ENCODE results near the gene MISFA. TPM values are rescaled to one million over a fixed set of nuclear protein-coding genes. Genes with fewer than 3 reads are reported as not detected.
"Not testable (repeated sequence)": the region's sequence is repeated elsewhere in the genome, so short reads cannot be mapped to it uniquely, and the experiment has no call there.

The MISFA gene
- total RNA-seq, 1 donor from 2014 or later: 4.1 TPM

- Mint-ChIP-seq H3K36me3 (ENCODE audit: low read depth) (no peaks in the 10 kb centered on the region), H3K27me3 (ENCODE audit: low read depth) (peaks cover 2% of the 10 kb centered on the region), H3K4me3 (ENCODE audit: unreplicated experiment) (peak within 1 kb of the TSS; percentile 91), H3K4me1 (ENCODE audit: low read depth) (peaks cover 22% of the 10 kb centered on the region), H3K27ac (ENCODE audit: unreplicated experiment) (peak within 1 kb of the TSS; percentile 100), H3K9me3 (ENCODE audit: low read depth) (no peaks in the 10 kb centered on the region)
- peak; percentile 100 for DNase-seq (ENCODE audit: low spot score)
- TF ChIP-seq CTCF (IDR thresholded peaks at IDR 0.05): no peak
Measured at GRCh38 chr11:18634140-18635032, 34.8 kb downstream of the MISFA start, which contains the start of gene SPTY2D1. Gene SPTY2D1 (minus strand): TSS chr11:18634342. CDS start chr11:18634257, 85 bp downstream.

- no peaks in the 10 kb centered on the region for H3K9me3 Mint-ChIP-seq (ENCODE audit: low read depth)
- DNase-seq (ENCODE audit: low spot score): no peak
- H3K27ac Mint-ChIP-seq (ENCODE audit: unreplicated experiment): no peak overlapping the region
- peaks cover 25% of the 10 kb centered on the region for H3K27me3 Mint-ChIP-seq (ENCODE audit: low read depth)
- no peak overlapping the region for H3K4me3 Mint-ChIP-seq (ENCODE audit: unreplicated experiment)
- H3K4me1 Mint-ChIP-seq (ENCODE audit: low read depth): no peaks in the 10 kb centered on the region
- H3K36me3 Mint-ChIP-seq (ENCODE audit: low read depth): no peaks in the 10 kb centered on the region
- TF ChIP-seq CTCF (IDR thresholded peaks at IDR 0.05): no peak
Measured at GRCh38 chr11:18641677-18642076, 42.1 kb downstream of the MISFA start.

DNA sequence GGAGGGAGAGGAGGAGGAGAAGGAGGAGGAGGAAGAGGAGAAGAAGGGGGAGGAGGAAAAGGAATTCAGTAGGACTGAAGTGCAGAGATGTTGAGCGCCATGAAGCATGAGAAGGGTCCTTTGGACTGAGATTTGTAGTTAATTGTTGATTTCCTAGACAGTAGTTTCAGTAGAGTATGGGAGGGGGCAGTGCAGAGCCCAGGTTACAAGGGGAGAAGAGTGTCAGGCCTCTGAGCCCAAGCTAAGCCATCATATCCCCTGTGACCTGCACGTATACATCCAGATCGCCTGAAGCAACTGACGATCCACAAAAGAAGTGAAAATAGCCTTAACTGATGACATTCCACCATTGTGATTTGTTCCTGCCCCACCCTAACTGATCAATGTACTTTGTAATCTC is 43.4 kb downstream of the MISFA start:
- not testable (repeated sequence) for H3K4me1 Mint-ChIP-seq (ENCODE audit: low read depth); DNase-seq (ENCODE audit: low spot score); H3K9me3 Mint-ChIP-seq (ENCODE audit: low read depth); H3K36me3 Mint-ChIP-seq (ENCODE audit: low read depth); H3K27ac Mint-ChIP-seq (ENCODE audit: unreplicated experiment); H3K4me3 Mint-ChIP-seq (ENCODE audit: unreplicated experiment)
- H3K27me3 Mint-ChIP-seq (ENCODE audit: low read depth): peaks cover 24% of the 10 kb centered on the region

DNA sequence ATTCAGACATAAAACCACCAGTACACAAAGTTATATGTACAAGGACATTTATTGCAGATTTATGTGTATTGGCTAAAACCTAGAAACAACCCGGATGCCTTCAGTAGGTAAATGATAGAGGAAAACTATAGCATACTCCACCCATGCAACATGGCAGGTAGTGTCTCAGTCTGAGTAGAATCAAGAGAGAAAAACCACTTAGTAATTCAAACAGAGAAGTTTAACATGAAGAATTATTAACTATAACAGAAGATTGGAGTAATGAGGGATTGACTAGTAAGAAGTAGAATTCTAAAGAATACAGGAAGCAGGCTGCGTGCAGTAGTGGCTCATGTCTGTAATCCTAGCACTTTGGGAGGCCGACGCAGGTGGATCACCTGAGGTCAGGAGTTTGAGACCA is 50.8 kb downstream of the MISFA start:
- H3K4me1 Mint-ChIP-seq (ENCODE audit: low read depth): no peaks in the 10 kb centered on the region
- H3K27ac Mint-ChIP-seq (ENCODE audit: unreplicated experiment): no peak overlapping the region
- H3K36me3 Mint-ChIP-seq (ENCODE audit: low read depth): no peaks in the 10 kb centered on the region
- no peak for TF ChIP-seq CTCF (IDR thresholded peaks at IDR 0.05)
- no peak overlapping the region for H3K4me3 Mint-ChIP-seq (ENCODE audit: unreplicated experiment)
- DNase-seq (ENCODE audit: low spot score): no peak
- H3K27me3 Mint-ChIP-seq (ENCODE audit: low read depth): no peaks in the 10 kb centered on the region
- no peaks in the 10 kb centered on the region for H3K9me3 Mint-ChIP-seq (ENCODE audit: low read depth)

GRCh38 chr11:18650859-18651557 is 51.4 kb downstream of the MISFA start:
- H3K27me3 Mint-ChIP-seq (ENCODE audit: low read depth): no peaks in the 10 kb centered on the region
- no peaks in the 10 kb centered on the region for H3K36me3 Mint-ChIP-seq (ENCODE audit: low read depth)
- TF ChIP-seq CTCF (IDR thresholded peaks at IDR 0.05): peak; percentile 78
- no peaks in the 10 kb centered on the region for H3K4me1 Mint-ChIP-seq (ENCODE audit: low read depth)
- H3K4me3 Mint-ChIP-seq (ENCODE audit: unreplicated experiment): peak overlapping the region; percentile 24
- H3K9me3 Mint-ChIP-seq (ENCODE audit: low read depth): no peaks in the 10 kb centered on the region
- no peak for DNase-seq (ENCODE audit: low spot score)
- no peak overlapping the region for H3K27ac Mint-ChIP-seq (ENCODE audit: unreplicated experiment)

Other genes starting within 250 kb of the MISFA start
- 427 to 1,078 TPM (median 1,049 TPM) in 3 replicates for gene LDHA, start 205.2 kb upstream of the MISFA start, total RNA-seq
- gene LDHC, start 187.5 kb upstream of the MISFA start, total RNA-seq: 0.26 to 0.62 TPM (median 0.48 TPM) in 3 replicates
- not detected in 3 replicates for gene LDHAL6A, start 143.9 kb upstream of the MISFA start, total RNA-seq
- 54.7 to 59.8 TPM (median 55.4 TPM) in 3 replicates for gene TSG101, start 72.8 kb upstream of the MISFA start, total RNA-seq
- gene UEVLD, start 11.1 kb upstream of the MISFA start, total RNA-seq: 21.2 to 26.7 TPM (median 21.4 TPM) in 3 replicates
- gene SPTY2D1, start 34.6 kb downstream of the MISFA start, total RNA-seq: 19.6 to 23.3 TPM (median 20.4 TPM) in 3 replicates
- 3.1 to 3.6 TPM (median 3.5 TPM) in 3 replicates for gene TMEM86A, start 99.0 kb downstream of the MISFA start, total RNA-seq
- gene IGSF22, start 126.4 kb downstream of the MISFA start, total RNA-seq: not detected in 3 replicates
- not detected in 3 replicates for gene PTPN5, start 192.0 kb downstream of the MISFA start, total RNA-seq

Measured in chondrocyte (in vitro differentiated cells).